Measurements from ENCODE around the gene ELOVL5.

ELOVL5 gene

DNA sequence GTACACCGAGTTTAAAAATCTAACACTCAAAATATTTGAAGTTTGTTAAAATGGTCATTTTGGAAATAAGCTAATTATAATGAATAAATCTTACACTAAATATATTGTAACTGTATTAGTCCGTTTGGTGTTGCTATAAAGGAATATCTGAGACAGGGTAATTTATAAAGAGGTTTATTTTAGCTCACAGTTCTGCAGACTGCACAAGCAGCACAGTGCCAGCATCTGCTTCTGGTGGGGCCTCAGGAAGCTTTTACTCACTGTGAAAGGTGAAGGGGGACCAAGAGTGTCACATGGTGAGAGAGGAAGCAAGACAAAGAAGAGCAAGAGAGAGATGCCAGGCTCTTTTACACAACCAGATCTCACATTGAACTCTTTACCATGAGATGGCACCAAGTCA lies 17.1 kb downstream of the ELOVL5 start:
- H3K4me3 ChIP-seq (ENCODE audit: low read depth, low read length), result no peak overlapping the region
- DNase-seq (ENCODE audit: low read depth), result no peak
- TF ChIP-seq, protein P1, sequence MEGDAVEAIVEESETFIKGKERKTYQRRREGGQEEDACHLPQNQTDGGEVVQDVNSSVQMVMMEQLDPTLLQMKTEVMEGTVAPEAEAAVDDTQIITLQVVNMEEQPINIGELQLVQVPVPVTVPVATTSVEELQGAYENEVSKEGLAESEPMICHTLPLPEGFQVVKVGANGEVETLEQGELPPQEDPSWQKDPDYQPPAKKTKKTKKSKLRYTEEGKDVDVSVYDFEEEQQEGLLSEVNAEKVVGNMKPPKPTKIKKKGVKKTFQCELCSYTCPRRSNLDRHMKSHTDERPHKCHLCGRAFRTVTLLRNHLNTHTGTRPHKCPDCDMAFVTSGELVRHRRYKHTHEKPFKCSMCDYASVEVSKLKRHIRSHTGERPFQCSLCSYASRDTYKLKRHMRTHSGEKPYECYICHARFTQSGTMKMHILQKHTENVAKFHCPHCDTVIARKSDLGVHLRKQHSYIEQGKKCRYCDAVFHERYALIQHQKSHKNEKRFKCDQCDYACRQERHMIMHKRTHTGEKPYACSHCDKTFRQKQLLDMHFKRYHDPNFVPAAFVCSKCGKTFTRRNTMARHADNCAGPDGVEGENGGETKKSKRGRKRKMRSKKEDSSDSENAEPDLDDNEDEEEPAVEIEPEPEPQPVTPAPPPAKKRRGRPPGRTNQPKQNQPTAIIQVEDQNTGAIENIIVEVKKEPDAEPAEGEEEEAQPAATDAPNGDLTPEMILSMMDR (conservative IDR thresholded peaks at IDR 0.05; ENCODE audit: low read depth, low read length), result no peak

DNA sequence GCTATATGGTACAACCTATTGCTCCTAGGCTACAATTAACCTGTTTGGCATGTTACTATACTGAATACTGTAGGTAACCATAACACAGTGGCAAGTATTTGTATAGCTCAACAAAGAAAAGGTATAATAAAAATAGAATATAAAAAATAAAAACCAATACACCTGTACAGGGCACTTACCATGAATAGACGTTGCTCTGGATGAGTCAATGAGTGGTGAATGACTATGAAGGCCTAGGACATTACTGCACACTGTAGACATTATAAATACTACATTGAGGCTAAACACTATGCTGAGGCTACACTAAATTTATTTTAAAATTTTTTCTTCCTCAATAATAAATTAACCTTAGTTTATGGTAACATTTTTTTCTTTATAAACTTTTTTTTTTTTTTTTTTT lies 18.6 kb downstream of the ELOVL5 start:
- no peak for DNase-seq (ENCODE audit: low read depth)
- TF ChIP-seq, protein P1 (conservative IDR thresholded peaks at IDR 0.05; ENCODE audit: low read depth, low read length), result no peak
- H3K4me3 ChIP-seq (ENCODE audit: low read depth, low read length), result no peak overlapping the region

DNA sequence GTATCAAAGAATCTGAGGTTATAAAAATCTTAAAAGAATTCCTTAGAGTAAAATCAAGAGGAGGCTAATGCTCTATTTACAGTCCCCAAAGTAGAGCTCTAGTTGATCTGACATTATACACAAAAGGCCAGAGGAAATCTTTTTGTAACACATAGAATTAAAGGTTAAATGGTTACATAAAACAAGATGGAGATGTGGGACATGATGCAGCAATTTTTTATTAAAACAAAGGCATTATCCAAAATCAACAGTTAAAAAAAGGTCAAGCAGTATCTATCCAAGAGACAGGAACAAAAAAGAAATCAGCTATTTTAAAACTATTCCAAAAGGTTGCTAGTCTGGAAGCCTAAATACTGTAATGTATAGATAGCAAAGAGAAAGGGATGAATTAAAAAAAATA lies 20.4 kb downstream of the ELOVL5 start:
- no peak overlapping the region for H3K4me3 ChIP-seq (ENCODE audit: low read depth, low read length)
- DNase-seq (ENCODE audit: low read depth), result no peak
- TF ChIP-seq, protein P1 (conservative IDR thresholded peaks at IDR 0.05; ENCODE audit: low read depth, low read length), result no peak

DNA sequence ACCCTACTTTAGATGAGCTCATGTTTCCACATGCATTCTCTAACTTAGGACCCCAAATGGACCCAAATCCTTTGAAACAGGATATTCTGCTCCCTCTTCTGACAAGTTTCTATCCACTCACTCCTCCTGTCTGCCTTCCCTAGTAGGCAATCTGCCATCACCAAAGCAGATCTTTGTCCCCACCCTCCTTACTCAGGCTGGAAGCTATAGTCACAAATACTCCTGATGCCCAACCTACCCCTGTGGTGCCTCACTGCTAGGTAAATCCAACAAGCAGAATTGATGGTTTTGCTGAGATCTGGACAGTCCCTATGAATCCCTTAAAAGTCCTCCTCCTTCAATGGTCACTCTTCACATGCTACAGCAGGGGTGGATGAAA lies 21.7 kb downstream of the ELOVL5 start:
- no peak for DNase-seq (ENCODE audit: low read depth)
- H3K4me3 ChIP-seq (ENCODE audit: low read depth, low read length), result no peak overlapping the region
- TF ChIP-seq, protein P1 (conservative IDR thresholded peaks at IDR 0.05; ENCODE audit: low read depth, low read length), result no peak

DNA sequence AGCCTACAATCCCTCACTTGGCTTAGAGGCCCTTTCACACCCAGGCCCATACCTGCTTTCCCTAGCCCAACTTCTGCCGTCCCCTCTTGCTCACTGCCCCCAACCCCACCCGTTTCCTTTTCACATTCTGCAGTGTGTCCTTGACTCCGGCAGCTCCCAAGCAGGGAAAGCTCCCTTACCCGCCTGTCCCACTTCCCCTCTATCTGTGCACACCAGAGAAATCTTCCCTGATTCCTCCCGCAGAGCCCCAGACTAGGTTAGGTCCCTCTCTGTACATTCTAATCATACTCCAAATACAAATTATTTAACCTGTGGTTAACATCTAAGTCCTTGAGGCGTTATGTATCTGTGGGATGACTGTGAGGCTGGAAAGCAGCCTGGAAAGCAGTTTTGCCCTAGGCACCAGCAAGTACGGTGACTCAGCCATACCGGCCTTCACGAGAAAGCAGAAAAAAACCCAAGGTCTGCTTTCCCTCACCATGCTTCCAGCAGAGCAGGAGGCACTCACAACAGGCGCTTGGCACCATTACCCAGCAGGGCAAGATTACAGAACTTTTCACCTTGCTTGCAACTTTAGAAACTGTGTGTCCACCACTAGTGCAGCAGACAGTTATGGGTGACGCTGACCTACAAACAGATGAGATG lies 22.3 kb downstream of the ELOVL5 start:
- TF ChIP-seq, protein P1 (conservative IDR thresholded peaks at IDR 0.05; ENCODE audit: low read depth, low read length), result no peak
- DNase-seq (ENCODE audit: low read depth), result peak; percentile 99

DNA sequence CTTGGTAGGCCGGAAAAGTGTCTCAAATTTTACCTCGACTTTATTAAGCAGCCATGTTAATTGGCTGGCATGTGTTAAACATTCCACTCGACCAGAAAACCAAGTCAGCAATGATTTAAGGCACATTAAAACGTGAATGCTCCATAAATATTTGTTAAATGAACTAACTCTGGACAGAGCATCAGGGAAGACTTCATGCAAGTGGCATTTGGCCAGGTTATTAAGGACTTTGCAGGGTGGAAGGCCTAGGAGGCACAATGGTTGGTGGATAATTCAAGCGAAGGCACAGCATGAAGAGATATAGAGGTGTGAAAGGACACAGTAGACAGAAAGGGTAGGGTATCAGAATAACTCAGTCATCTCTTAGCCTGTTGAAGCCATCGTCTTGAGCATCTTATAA lies 23.0 kb downstream of the ELOVL5 start:
- DNase-seq (ENCODE audit: low read depth), result peak; percentile 25
- no peak overlapping the region for H3K4me3 ChIP-seq (ENCODE audit: low read depth, low read length)
- TF ChIP-seq, protein P1 (conservative IDR thresholded peaks at IDR 0.05; ENCODE audit: low read depth, low read length), result no peak

More for the DNA sequence above, 22.3 kb downstream of the ELOVL5 start:
- peak overlapping the region; percentile 3 for H3K4me3 ChIP-seq (ENCODE audit: low read depth, low read length)
